ENCODE data around the gene MICU2. TPM values are rescaled to one million over a fixed set of nuclear protein-coding genes. Genes with fewer than 3 reads are reported as not detected.

MICU2 gene
- total RNA-seq, 1 experiment from 2014 or later: 69.9 TPM

DNA sequence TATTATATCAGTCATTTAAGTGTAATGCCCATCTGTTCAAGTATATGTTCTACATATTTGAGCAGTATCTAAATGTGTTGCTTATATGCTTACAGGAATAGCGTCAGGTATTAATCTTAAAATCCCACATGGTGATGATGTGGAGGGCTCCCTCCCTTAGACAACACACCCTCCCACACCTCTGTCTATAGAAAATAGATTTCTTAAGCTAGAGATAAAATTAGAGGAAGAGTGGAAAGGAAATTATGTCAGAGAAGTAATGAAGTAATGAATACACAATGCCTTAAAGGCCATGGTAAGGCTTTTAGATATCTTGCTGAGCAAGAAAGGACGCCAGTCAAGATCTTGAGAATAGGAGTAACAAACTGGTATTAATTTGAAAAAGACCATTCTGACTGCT is 157.3 kb downstream of the MICU2 start:
- no TSS peak for BruUV-seq (replicated peaks)
- no peak overlapping the region for H3K4me3 ChIP-seq (ENCODE audit: low read length)
- H3F3A ChIP-seq (ENCODE audit: low read length, unreplicated experiment): no peaks in the 10 kb centered on the region
- no peak overlapping the region for H3K9ac ChIP-seq (ENCODE audit: low read length)
- no peak overlapping the region for H2AFZ ChIP-seq (ENCODE audit: low read length)
- H3K4me2 ChIP-seq (ENCODE audit: low read length): no peak overlapping the region
- peaks cover 11% of the 10 kb centered on the region for H3K4me1 ChIP-seq (ENCODE audit: insufficient read depth, low read length)
- CTCF ChIA-PET: no interaction called here
- H3K9me2 ChIP-seq (replicated peaks; ENCODE audit: low read length): no peaks in the 10 kb centered on the region
- H3K9me3 ChIP-seq (ENCODE audit: low read length): no peaks in the 10 kb centered on the region
- H3K27me3 ChIP-seq (ENCODE audit: low read length): no peaks in the 10 kb centered on the region
- no peak overlapping the region for H3K27ac ChIP-seq (ENCODE audit: low read length)
- H4K20me1 ChIP-seq (ENCODE audit: low read length): no peaks in the 10 kb centered on the region
- H3K79me2 ChIP-seq (ENCODE audit: low read length): peaks cover 64% of the 10 kb centered on the region
- DNase-seq: no peak
- POLR2A ChIA-PET (ENCODE audit: unreplicated experiment): no interaction called here
- intact Hi-C loops (cut with micrococcal nuclease): no loop called here
- H3K36me3 ChIP-seq (ENCODE audit: low read depth, low read length): no peaks in the 10 kb centered on the region
- TF ChIP-seq, protein P1, sequence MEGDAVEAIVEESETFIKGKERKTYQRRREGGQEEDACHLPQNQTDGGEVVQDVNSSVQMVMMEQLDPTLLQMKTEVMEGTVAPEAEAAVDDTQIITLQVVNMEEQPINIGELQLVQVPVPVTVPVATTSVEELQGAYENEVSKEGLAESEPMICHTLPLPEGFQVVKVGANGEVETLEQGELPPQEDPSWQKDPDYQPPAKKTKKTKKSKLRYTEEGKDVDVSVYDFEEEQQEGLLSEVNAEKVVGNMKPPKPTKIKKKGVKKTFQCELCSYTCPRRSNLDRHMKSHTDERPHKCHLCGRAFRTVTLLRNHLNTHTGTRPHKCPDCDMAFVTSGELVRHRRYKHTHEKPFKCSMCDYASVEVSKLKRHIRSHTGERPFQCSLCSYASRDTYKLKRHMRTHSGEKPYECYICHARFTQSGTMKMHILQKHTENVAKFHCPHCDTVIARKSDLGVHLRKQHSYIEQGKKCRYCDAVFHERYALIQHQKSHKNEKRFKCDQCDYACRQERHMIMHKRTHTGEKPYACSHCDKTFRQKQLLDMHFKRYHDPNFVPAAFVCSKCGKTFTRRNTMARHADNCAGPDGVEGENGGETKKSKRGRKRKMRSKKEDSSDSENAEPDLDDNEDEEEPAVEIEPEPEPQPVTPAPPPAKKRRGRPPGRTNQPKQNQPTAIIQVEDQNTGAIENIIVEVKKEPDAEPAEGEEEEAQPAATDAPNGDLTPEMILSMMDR (conservative IDR thresholded peaks at IDR 0.05; ENCODE audit: low read depth, low read length): no peak
- ATAC-seq: no peak

GRCh38 chr13:21445759-21446158 is 158.2 kb downstream of the MICU2 start:
- TF ChIP-seq, protein P1 (conservative IDR thresholded peaks at IDR 0.05; ENCODE audit: low read depth, low read length): no peak
- TF ChIP-seq EZH2 (IDR thresholded peaks at IDR 0.05; ENCODE audit: low read length, unreplicated experiment) (no peak), EZH2phosphoT487 (IDR thresholded peaks at IDR 0.05; ENCODE audit: borderline replicate concordance, low read length) (no peak)
- H2AFZ ChIP-seq (ENCODE audit: low read length): no peak overlapping the region
- ChIA-PET CTCF (no interaction called here), POLR2A (ENCODE audit: unreplicated experiment) (no interaction called here)
- no peak overlapping the region for H3K9ac ChIP-seq (ENCODE audit: low read length)
- peaks cover 60% of the 10 kb centered on the region for H3K79me2 ChIP-seq (ENCODE audit: low read length)
- no peaks in the 10 kb centered on the region for H3K9me3 ChIP-seq (ENCODE audit: low read length)
- ATAC-seq (no peak), DNase-seq (no peak)
- H3K4me3 ChIP-seq (ENCODE audit: low read length): no peak overlapping the region
- no peak overlapping the region for H3K4me2 ChIP-seq (ENCODE audit: low read length)
- no peaks in the 10 kb centered on the region for H3K27me3 ChIP-seq (ENCODE audit: low read length)
- H4K20me1 ChIP-seq (ENCODE audit: low read length): no peaks in the 10 kb centered on the region
- H3K27ac ChIP-seq (ENCODE audit: low read length): no peak overlapping the region
- BruUV-seq (replicated peaks): no TSS peak
- no peaks in the 10 kb centered on the region for H3K36me3 ChIP-seq (ENCODE audit: low read depth, low read length)
- no peaks in the 10 kb centered on the region for H3K9me2 ChIP-seq (replicated peaks; ENCODE audit: low read length)
- intact Hi-C loops (cut with micrococcal nuclease): no loop called here
- H3F3A ChIP-seq (ENCODE audit: low read length, unreplicated experiment): no peaks in the 10 kb centered on the region
- peaks cover 11% of the 10 kb centered on the region for H3K4me1 ChIP-seq (ENCODE audit: insufficient read depth, low read length)

DNA sequence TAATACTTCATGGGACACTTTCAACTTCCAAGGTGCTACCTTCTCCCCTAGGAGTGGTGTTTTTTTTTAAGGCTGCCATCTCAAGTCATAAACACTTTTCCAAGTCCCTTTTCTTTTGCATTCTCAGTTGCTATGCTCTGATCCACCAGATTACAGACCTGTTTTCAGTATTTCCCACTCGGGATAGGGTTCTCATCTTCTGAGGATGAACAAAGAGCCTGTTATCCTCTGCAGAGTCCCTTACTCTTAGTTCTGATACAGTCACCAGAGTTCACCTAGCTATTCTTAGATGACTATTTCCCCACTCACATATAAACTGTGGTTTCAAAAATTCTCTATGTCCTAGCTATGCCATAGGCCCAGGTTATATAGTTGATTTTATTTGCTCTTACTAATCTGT is 160.8 kb downstream of the MICU2 start:
- H3K9ac ChIP-seq (ENCODE audit: low read length): no peak overlapping the region
- H3K4me2 ChIP-seq (ENCODE audit: low read length): no peak overlapping the region
- DNase-seq (no peak), ATAC-seq (no peak)
- no peak overlapping the region for H3K27ac ChIP-seq (ENCODE audit: low read length)
- peaks cover 4% of the 10 kb centered on the region; the same call in 1 of the 2 replicates for H3K36me3 ChIP-seq (ENCODE audit: low read depth, low read length)
- ChIA-PET POLR2A (ENCODE audit: unreplicated experiment) (no interaction called here), CTCF (no interaction called here)
- intact Hi-C loops (cut with micrococcal nuclease): no loop called here
- H3K27me3 ChIP-seq (ENCODE audit: low read length): no peaks in the 10 kb centered on the region
- no peaks in the 10 kb centered on the region for H3K9me2 ChIP-seq (replicated peaks; ENCODE audit: low read length)
- H3K4me3 ChIP-seq (ENCODE audit: low read length): no peak overlapping the region
- no peaks in the 10 kb centered on the region for H4K20me1 ChIP-seq (ENCODE audit: low read length)
- H3K4me1 ChIP-seq (ENCODE audit: insufficient read depth, low read length): peaks cover 11% of the 10 kb centered on the region
- no peaks in the 10 kb centered on the region for H3F3A ChIP-seq (ENCODE audit: low read length, unreplicated experiment)
- H2AFZ ChIP-seq (ENCODE audit: low read length): no peak overlapping the region
- TF ChIP-seq, protein P1 (conservative IDR thresholded peaks at IDR 0.05; ENCODE audit: low read depth, low read length): no peak
- TF ChIP-seq EZH2phosphoT487 (IDR thresholded peaks at IDR 0.05; ENCODE audit: borderline replicate concordance, low read length) (no peak), EZH2 (IDR thresholded peaks at IDR 0.05; ENCODE audit: low read length, unreplicated experiment) (no peak)
- no peaks in the 10 kb centered on the region for H3K9me3 ChIP-seq (ENCODE audit: low read length)
- peaks cover 64% of the 10 kb centered on the region for H3K79me2 ChIP-seq (ENCODE audit: low read length)
- no TSS peak for BruUV-seq (replicated peaks)

Other genes starting within 250 kb of the MICU2 start
- 46.4 and 53.7 TPM in 2 replicates for gene ZDHHC20, start 144.9 kb downstream of the MICU2 start, total RNA-seq (2014; rRNA removed)
- gene FGF9, start 66.9 kb upstream of the MICU2 start, total RNA-seq (2014; rRNA removed): not detected in 2 replicates